Neuronal stem cell (in vitro differentiated cells): Measurements from ENCODE around the gene RANGAP1.

Source experiments
- DNase-seq: peaks from one replicate; pipeline ENCODE4 v3.0.0-alpha.2; 2013; ENCODE audit warnings: low spot score
- H2AFZ ChIP-seq: one replicate; pipeline ENCODE4 v1.6.1; 2013; ENCODE audit warnings: mild to moderate bottlenecking, low read length, inconsistent platforms
- H2AK5ac ChIP-seq: 2 replicates; pipeline ENCODE4 v1.6.1; 2013; ENCODE audit warnings: low read depth, mild to moderate bottlenecking, inconsistent platforms, low read length, moderate library complexity, mixed read lengths
- H2BK120ac ChIP-seq: 2 replicates; pipeline ENCODE4 v1.6.1; 2013; ENCODE audit warnings: low read depth, mild to moderate bottlenecking, inconsistent platforms, low read length, moderate library complexity, mixed read lengths
- H2BK12ac ChIP-seq: one replicate; pipeline ENCODE4 v1.6.1; 2013; ENCODE audit warnings: low read length, inconsistent platforms
- H2BK15ac ChIP-seq: 2 replicates; pipeline ENCODE4 v1.6.1; 2013; ENCODE audit warnings: mild to moderate bottlenecking, low read length, inconsistent platforms, mixed read lengths
- H2BK5ac ChIP-seq: one replicate; pipeline ENCODE4 v1.6.1; 2013; ENCODE audit warnings: inconsistent platforms, mild to moderate bottlenecking, low read length, moderate library complexity
- H3K14ac ChIP-seq: one replicate; pipeline ENCODE4 v1.6.1; 2013; ENCODE audit warnings: low read length, inconsistent platforms
- H3K18ac ChIP-seq: 2 replicates; pipeline ENCODE4 v1.6.1; 2013; ENCODE audit warnings: low read length, inconsistent platforms
- H3K23ac ChIP-seq: 2 replicates; pipeline ENCODE4 v1.6.1; 2013; ENCODE audit warnings: low read depth, mild to moderate bottlenecking, mixed read lengths, low read length, inconsistent platforms; ENCODE audit not compliant: poor library complexity
- H3K27ac ChIP-seq: replicated peaks from 3 replicates; pipeline ENCODE4 v1.5.1; 2013; ENCODE audit warnings: low read length, inconsistent platforms
- H3K27me3 ChIP-seq, 3 experiments: 2 replicates each; pipeline ENCODE4 v1.6.1; 2013; ENCODE audit warnings: low read length in 3 of 3, mild to moderate bottlenecking in 2 of 3, inconsistent platforms in 1 of 3, low read depth in 1 of 3, mixed read lengths in 1 of 3, moderate library complexity in 1 of 3; ENCODE audit not compliant: control insufficient read depth in 3 of 3, insufficient read depth in 3 of 3
- H3K36me3 ChIP-seq, 2 donors: replicated peaks in 1 of 2; 2 replicates each; pipeline ENCODE4 v1.6.1; 2013; ENCODE audit warnings: low read length in 2 of 2; ENCODE audit not compliant: control insufficient read depth in 2 of 2, insufficient read depth in 2 of 2
- H3K4ac ChIP-seq: 2 replicates; pipeline ENCODE4 v1.6.1; 2013; ENCODE audit warnings: inconsistent platforms, mild to moderate bottlenecking, low read length, moderate library complexity
- H3K4me1 ChIP-seq, 2 donors: 1 replicate in 1 of 2; 2 replicates in 1 of 2; pipeline ENCODE4 v1.6.1; 2013; ENCODE audit warnings: low read length in 2 of 2, low read depth in 1 of 2; ENCODE audit not compliant: control insufficient read depth in 2 of 2, insufficient read depth in 1 of 2
- H3K4me2 ChIP-seq: one replicate; pipeline ENCODE4 v1.6.1; 2013; ENCODE audit warnings: mild to moderate bottlenecking, low read length, inconsistent platforms; ENCODE audit not compliant: insufficient read depth, poor library complexity, severe bottlenecking
- H3K4me3 ChIP-seq, 2 donors: 2 replicates each; pipeline ENCODE4 v1.5.1; 2013; ENCODE audit warnings: low read length in 2 of 2, mild to moderate bottlenecking in 2 of 2, inconsistent platforms in 1 of 2, moderate library complexity in 1 of 2
- H3K79me1 ChIP-seq: one replicate; pipeline ENCODE4 v1.6.1; 2013; ENCODE audit warnings: low read depth, mild to moderate bottlenecking, inconsistent platforms, low read length, moderate library complexity
- H3K9ac ChIP-seq: one replicate; pipeline ENCODE4 v1.6.1; 2013; ENCODE audit warnings: mild to moderate bottlenecking, low read depth, low read length, inconsistent platforms; ENCODE audit not compliant: poor library complexity
- H3K9me3 ChIP-seq, 2 donors: replicated peaks in 1 of 2; 2 replicates each; pipeline versions ENCODE3 to v1.6.1; 2013; ENCODE audit warnings: low read length in 2 of 2, mild to moderate bottlenecking in 2 of 2, inconsistent platforms in 1 of 2, low read depth in 1 of 2, mixed read lengths in 1 of 2, moderate library complexity in 1 of 2; ENCODE audit not compliant: control insufficient read depth in 2 of 2, insufficient read depth in 1 of 2
- H4K8ac ChIP-seq: one replicate; pipeline ENCODE4 v1.6.1; 2013; ENCODE audit warnings: low read depth, mild to moderate bottlenecking, inconsistent platforms, low read length, moderate library complexity
- H4K91ac ChIP-seq: one replicate; pipeline ENCODE4 v1.6.1; 2013; ENCODE audit warnings: low read length, low read depth, mild to moderate bottlenecking, inconsistent platforms; ENCODE audit not compliant: poor library complexity
- WGBS, 2 donors: extraction: QIAGEN DNeasy Blood & Tissue Kit; methylation state at CpG; one replicate each; pipeline ENCODE4 v1.1.7; 2013; ENCODE audit warnings: missing lambda C conversion rate in 2 of 2, mixed read lengths in 1 of 2; ENCODE audit not compliant: insufficient read length in 2 of 2, insufficient replicate concordance in 1 of 2; ENCODE audit errors: extremely low coverage in 2 of 2; 5-methylcytosine and 5-hydroxymethylcytosine counted together

Gene RANGAP1

DNA sequence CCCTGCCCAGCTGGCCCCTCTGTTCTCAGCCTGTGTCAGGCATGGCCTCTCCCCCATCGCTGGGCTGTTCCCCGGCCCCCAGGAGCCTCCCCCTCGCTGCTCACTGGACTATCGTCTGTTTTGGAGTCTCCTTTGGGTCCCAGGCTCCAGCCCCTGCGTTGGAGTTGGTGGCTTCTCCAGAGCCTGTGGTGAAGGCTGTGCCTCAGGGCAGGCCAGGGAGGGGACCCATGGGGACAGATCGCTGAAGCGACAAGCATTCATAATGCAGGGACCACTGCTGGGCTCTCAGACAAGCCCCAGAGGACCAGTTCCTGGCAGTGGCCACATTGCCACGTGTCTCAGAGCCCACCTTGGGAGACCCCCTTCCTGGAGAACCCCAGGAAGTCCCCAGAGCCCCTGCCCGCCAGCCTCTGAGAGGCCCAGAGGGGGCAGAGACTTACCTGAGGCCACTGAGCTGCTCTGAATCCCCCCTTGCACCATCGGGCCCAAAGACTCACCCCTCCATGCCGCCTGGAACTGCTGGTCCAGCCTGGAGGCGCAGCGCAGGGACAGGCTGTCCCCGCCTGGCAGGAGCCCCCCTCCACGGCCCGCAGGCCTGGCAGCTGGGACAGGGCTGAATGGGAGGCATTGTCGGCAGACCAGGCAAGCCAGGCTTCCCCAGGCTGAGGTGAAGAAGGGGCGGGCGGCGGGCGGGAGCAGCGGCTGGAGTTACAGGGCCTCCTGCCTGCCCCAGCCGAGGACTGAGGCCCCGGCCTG, 45.4 kb downstream of the RANGAP1 start, which contains the start of gene CHADL:
CHADL (minus strand) TSS at position 555 of the 756 bp plus-strand sequence; CDS start at position 505, 50 bp downstream.
- Histone ChIP-seq H3K23ac (peak within 1 kb of the TSS; percentile 73), H4K91ac (peak within 1 kb of the TSS; percentile 79), H3K4me3 (no peak within 1 kb of the TSS), H3K18ac (peak within 1 kb of the TSS; percentile 78), H2AFZ (peak within 1 kb of the TSS; percentile 91), H3K27me3 (peaks cover 0 to 10% (median 0%) of the 10 kb centered on the region in 3 experiments), H3K27ac (peak within 1 kb of the TSS; percentile 43), H4K8ac (no peak within 1 kb of the TSS), H3K9me3 (no peaks in the 10 kb centered on the region), H3K4ac (no peak within 1 kb of the TSS), H3K9ac (peak within 1 kb of the TSS; percentile 44), H3K4me1 (peaks cover 4 to 13% of the 10 kb centered on the region in 2 donors), H3K79me1 (no peaks in the 10 kb centered on the region), H3K14ac (no peak within 1 kb of the TSS), H2BK120ac (no peak within 1 kb of the TSS), H3K36me3 (peaks cover 3 to 12% of the 10 kb centered on the region in 2 donors), H2AK5ac (peak within 1 kb of the TSS; percentile 89), H2BK15ac (peak within 1 kb of the TSS; percentile 58), H3K4me2 (peak within 1 kb of the TSS; percentile 2), H2BK12ac (peak within 1 kb of the TSS; percentile 73), H2BK5ac (peak within 1 kb of the TSS; percentile 82)
- WGBS, 2 donors, result no CpG with 5 or more reads among the region's 24 CpGs
- no peak for DNase-seq

DNA sequence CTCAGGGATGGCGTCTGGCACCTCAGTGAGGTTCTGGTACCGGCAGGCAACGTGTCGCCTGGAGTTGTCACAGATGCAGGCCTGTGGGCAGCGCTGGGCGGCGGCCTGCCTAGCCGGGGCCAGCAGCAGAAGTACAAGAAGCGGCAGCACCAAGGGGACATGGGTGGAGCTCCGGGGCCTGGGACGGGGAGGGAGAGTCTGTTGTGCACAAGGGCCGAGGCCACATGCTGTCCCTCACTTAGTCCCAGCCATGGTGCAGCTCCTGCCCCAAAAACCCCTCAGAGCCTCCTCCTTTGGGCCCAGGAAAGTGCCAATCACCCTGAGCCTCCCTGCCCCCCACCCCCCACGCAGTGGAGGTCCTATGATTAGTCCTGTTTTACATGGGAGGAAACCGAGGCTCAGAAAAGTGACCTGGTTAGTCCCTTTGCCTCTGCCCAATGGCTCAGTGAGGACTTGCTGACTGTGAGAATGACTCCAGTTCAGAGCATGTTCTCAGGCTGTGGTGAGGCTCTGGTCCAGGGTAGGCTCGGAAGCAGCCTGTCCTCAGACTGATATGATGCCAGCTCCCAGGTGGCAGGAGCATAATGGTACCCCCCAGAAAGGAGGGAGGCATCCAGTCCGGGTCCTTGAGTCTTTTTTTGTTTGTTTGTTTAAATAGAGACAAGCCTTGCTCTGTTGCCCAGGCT, 46.4 kb downstream of the RANGAP1 start:
- Histone ChIP-seq H3K4ac (no peak overlapping the region), H2AFZ (peak overlapping the region; percentile 23), H3K79me1 (no peaks in the 10 kb centered on the region), H2BK12ac (no peak overlapping the region), H3K4me1 (peaks cover 4 to 13% of the 10 kb centered on the region in 2 donors), H4K8ac (no peak overlapping the region), H2AK5ac (peak overlapping the region; percentile 48), H3K4me3 (no peak overlapping the region), H3K23ac (no peak overlapping the region), H2BK120ac (no peak overlapping the region), H3K14ac (peak overlapping the region; percentile 17), H3K4me2 (no peak overlapping the region), H2BK15ac (peak overlapping the region; percentile 69), H3K27me3 (peaks cover 0 to 10% (median 0%) of the 10 kb centered on the region in 3 experiments), H3K27ac (no peak overlapping the region), H3K18ac (peak overlapping the region; percentile 53), H2BK5ac (no peak overlapping the region), H4K91ac (no peak overlapping the region), H3K36me3 (peaks cover 0 to 4% of the 10 kb centered on the region in 2 donors), H3K9me3 (no peaks in the 10 kb centered on the region), H3K9ac (no peak overlapping the region)
- WGBS, 2 donors, result no CpG with 5 or more reads among the region's 16 CpGs
- no peak for DNase-seq

DNA sequence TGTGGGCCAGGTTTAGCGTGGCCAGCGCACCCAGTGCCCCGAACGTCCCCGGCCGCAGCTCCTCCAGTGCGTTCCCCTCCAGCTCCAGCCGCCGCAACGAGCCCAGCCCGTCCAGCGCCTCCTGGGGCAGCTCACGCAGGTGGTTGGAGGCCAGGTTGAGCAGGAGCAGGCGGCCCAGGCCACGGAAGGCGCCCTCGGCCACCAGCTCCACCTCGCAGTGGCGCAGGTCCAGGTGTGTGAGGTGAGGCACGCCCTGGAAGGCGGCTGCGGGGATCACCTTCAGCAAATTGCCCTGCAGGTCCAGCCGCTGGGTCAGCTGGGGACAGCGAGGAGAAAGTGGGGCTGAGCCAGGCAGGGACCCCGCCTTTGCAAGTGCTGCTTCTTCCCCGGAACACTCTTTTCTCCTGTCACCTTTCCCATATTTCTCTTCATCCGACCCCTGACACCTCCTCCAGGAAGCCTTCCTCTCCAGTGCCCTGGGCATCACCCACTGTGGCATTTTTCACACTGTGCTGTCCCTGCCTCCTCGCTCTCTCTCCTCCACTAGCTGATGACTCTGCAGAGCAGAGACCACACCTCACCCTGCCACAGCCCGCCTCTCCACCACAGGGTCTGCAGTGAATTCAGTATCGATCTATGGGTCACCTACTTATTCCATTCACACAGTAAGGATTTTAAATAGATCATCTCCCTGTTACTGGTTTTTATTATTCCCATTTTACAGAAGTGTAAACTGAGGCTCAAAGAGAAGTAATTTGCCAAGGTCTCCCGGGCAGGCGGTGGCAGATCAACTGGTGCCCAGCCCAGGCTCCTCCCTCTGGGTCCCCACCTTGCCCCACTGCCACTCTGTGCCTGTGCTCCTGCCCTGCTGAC, 47.2 kb downstream of the RANGAP1 start:
- Histone ChIP-seq H4K8ac (peak overlapping the region; percentile 65), H3K27me3 (peaks cover 0 to 10% (median 0%) of the 10 kb centered on the region in 3 experiments), H3K4me2 (no peak overlapping the region), H2BK12ac (peak overlapping the region; percentile 100), H3K9me3 (no peaks in the 10 kb centered on the region), H3K79me1 (no peaks in the 10 kb centered on the region), H2BK5ac (peak overlapping the region; percentile 87), H2AK5ac (peak overlapping the region; percentile 100), H3K27ac (no peak overlapping the region), H2BK120ac (peak overlapping the region; percentile 87), H3K14ac (peak overlapping the region; percentile 97), H3K23ac (peak overlapping the region; percentile 100), H3K4me1 (peaks cover 4 to 13% of the 10 kb centered on the region in 2 donors), H3K4ac (peak overlapping the region; percentile 97), H3K36me3 (peaks cover 0 to 4% of the 10 kb centered on the region in 2 donors), H4K91ac (peak overlapping the region; percentile 98), H2BK15ac (peak overlapping the region; percentile 98), H3K4me3 (peak overlapping the region in 1 of 2 donors; percentile 16), H3K18ac (peak overlapping the region; percentile 96), H2AFZ (peak overlapping the region; percentile 74), H3K9ac (peak overlapping the region; percentile 84)
- DNase-seq, result no peak
- no CpG with 5 or more reads among the region's 32 CpGs for WGBS, 2 donors
